Astrocyte (in vitro differentiated cells and primary cell): ENCODE measurements around the gene HEXIM1.

Experiments used
- EZH2 ChIP-seq: IDR thresholded peaks from 2 replicates; pipeline ENCODE4 v1.6.1; 2012; ENCODE audit warnings: mild to moderate bottlenecking, low read length, inconsistent platforms; ENCODE audit not compliant: insufficient read depth
- TF ChIP-seq, protein P1 (sequence below): IDR thresholded peaks from 2 replicates; pipeline ENCODE4 v1.5.1; 2011; ENCODE audit warnings: low read depth, mild to moderate bottlenecking, inconsistent platforms, low read length, moderate library complexity; ENCODE audit not compliant: insufficient read depth

DNA sequence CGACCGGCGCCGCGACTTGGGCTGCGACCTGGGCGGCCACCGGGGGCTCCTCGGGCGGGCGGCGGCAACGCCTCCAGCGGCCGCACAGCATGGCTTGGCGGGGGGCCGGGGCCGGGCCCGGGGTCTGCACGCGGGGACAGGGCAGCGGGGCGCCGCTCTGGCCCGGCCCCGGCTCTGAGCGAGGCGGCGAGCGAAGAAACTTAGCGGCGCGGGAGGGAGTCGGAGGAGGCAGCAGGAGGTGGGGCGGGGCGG lies 16.0 kb upstream of the HEXIM1 start, which contains the start of gene PLCD3:
- TF ChIP-seq, protein P1, sequence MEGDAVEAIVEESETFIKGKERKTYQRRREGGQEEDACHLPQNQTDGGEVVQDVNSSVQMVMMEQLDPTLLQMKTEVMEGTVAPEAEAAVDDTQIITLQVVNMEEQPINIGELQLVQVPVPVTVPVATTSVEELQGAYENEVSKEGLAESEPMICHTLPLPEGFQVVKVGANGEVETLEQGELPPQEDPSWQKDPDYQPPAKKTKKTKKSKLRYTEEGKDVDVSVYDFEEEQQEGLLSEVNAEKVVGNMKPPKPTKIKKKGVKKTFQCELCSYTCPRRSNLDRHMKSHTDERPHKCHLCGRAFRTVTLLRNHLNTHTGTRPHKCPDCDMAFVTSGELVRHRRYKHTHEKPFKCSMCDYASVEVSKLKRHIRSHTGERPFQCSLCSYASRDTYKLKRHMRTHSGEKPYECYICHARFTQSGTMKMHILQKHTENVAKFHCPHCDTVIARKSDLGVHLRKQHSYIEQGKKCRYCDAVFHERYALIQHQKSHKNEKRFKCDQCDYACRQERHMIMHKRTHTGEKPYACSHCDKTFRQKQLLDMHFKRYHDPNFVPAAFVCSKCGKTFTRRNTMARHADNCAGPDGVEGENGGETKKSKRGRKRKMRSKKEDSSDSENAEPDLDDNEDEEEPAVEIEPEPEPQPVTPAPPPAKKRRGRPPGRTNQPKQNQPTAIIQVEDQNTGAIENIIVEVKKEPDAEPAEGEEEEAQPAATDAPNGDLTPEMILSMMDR = no peak
- no peak for TF ChIP-seq EZH2
